Cardiac fibroblast (primary cell): ENCODE results near the gene DLG5.

ENCODE experiments used
- DNase-seq, 2 donors: peaks; one replicate each; pipeline versions ENCODE4 v3.0.0 to v3.0.0-alpha.2; 2010; ENCODE audit warnings: low read depth in 2 of 2
- H3K4me3 ChIP-seq, 2 donors: replicated peaks in 1 of 2; 1 replicate in 1 of 2; 2 replicates in 1 of 2; pipeline ENCODE4 v1.5.1; 2011; ENCODE audit warnings: low read depth in 2 of 2, low read length in 2 of 2, mild to moderate bottlenecking in 2 of 2, moderate library complexity in 1 of 2
- CTCF ChIP-seq: IDR thresholded peaks from one replicate; pipeline ENCODE4 v1.5.1; 2011; ENCODE audit warnings: low read depth, mild to moderate bottlenecking, low read length, inconsistent platforms

Gene DLG5

DNA sequence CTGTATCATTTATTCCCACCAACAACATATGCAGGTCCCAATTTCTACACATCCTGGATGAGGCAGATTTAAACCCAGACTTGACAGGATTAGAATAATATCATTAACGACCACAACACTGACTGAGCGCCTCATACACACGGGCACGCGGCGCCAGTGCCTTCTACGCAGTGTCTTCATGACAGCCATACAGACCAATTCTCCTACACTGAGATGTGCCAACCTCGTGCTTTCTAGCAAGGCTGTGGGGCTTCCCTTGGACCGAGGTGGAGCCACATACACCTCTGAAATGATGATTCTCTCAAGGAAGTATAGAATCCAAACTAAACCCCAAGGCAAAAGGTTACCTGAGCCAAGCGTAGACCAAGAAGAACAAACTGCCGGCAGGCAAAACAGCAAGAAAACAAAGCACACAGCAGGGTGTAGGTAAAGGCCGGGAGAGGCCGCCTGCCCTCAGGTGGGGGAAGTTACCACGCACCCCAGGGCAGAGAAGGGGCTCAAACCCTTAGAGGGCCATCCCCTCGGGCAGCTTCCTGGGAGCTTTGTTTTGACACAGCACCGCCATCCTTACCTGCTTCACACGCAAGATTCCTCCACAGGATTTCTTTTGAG, 75.8 kb downstream of the DLG5 start:
- H3K4me3 ChIP-seq, result no peak overlapping the region
- TF ChIP-seq CTCF, result no peak
- no peak for DNase-seq

- DNase-seq, result no peak
- TF ChIP-seq CTCF, result no peak
Observed at GRCh38 chr10:77849039-77849664, 77.4 kb downstream of the DLG5 start.

GRCh38 chr10:77846718-77847311, 79.7 kb downstream of the DLG5 start:
- TF ChIP-seq CTCF, result peak; percentile 97
- H3K4me3 ChIP-seq, result no peak overlapping the region
- peak; percentile 76 for DNase-seq

More at GRCh38 chr10:77849039-77849664, 77.4 kb downstream of the DLG5 start:
- H3K4me3 ChIP-seq, result no peak overlapping the region

DNA sequence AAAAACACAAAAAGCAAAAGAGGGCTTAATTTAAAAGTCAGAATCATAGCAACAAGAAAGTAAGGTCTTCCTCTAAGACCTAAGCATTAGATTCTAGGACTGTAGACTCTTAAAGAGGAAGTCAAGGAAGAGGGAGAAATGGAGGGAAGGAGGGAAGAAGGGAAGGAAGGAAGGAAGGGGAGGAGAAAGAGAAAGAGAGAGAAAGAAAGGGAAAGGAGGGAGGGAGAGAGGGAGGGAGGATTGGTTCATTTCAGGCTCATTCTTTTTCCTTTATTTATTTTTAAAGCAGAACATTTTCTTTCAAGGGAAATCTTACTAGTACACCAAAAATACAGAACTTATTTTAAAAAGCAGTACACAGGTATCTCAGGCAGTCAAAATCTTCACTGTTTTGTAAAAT, 81.1 kb downstream of the DLG5 start:
- DNase-seq, result no peak
- H3K4me3 ChIP-seq, result no peak overlapping the region
- TF ChIP-seq CTCF, result no peak

- no peak overlapping the region for H3K4me3 ChIP-seq
- peak; percentile 84 to 87 for DNase-seq
- TF ChIP-seq CTCF, result no peak
Observed at GRCh38 chr10:77844713-77845445, 81.7 kb downstream of the DLG5 start.

- no peak for DNase-seq
- no peak for TF ChIP-seq CTCF
- H3K4me3 ChIP-seq, result no peak overlapping the region
Observed at GRCh38 chr10:77844177-77844576, 82.4 kb downstream of the DLG5 start.
